OCI-LY7 (cell line): ENCODE data around the gene TSSK3. TPM values are rescaled to one million over a fixed set of nuclear protein-coding genes. Genes with fewer than 3 reads are reported as not detected.

Experiments used
- BruUV-seq: library from RNA; stranded (reverse); fragments of 400-500 nt; replicated peaks from 2 replicates; lab custom pipeline; 2021; lab: Mats Ljungman, UMichigan
- CTCF ChIA-PET: fragments of 300-600 bp; sonication (Branson Sonifier 250); formaldehyde crosslinking; loops from one replicate; lab custom pipeline; 2022; ENCODE audit warnings: antibody characterized with exemption; ENCODE audit not compliant: unreplicated experiment; lab: Charles Lee
- POLR2A ChIA-PET: fragments of 300-600 bp; sonication (Branson Sonifier 250); formaldehyde crosslinking; loops from one replicate; lab custom pipeline; 2022; ENCODE audit warnings: antibody characterized with exemption; lab: Charles Lee
- DNase-seq: peaks from one replicate; pipeline ENCODE4 v3.0.0-alpha.2; 2015; ENCODE audit warnings: low spot score
- H2AFZ ChIP-seq: fragments of 200-600 bp; sonication (generic), shearing (Covaris generic); 2 replicates; pipeline ENCODE4 v1.6.1; 2014; ENCODE audit warnings: mild to moderate bottlenecking, antibody characterized with exemption, low read length, moderate library complexity
- H3K27ac ChIP-seq: fragments of 200-600 bp; sonication (generic); 2 replicates; pipeline ENCODE4 v1.5.1; 2014; ENCODE audit warnings: mixed run types, low read depth, mild to moderate bottlenecking, moderate library complexity, low read length, inconsistent platforms; ENCODE audit not compliant: poor library complexity, severe bottlenecking
- H3K36me3 ChIP-seq: fragments of 200-600 bp; sonication (generic); 2 replicates; pipeline ENCODE4 v1.6.1; 2014; ENCODE audit warnings: mild to moderate bottlenecking, antibody characterized with exemption, low read length, moderate library complexity, mixed read lengths; ENCODE audit not compliant: insufficient read depth
- H3K4me1 ChIP-seq: fragments of 200-600 bp; sonication (generic); 2 replicates; pipeline ENCODE4 v1.5.1; 2014; ENCODE audit warnings: mild to moderate bottlenecking, low read length; ENCODE audit not compliant: insufficient read depth, poor library complexity, severe bottlenecking
- H3K4me2 ChIP-seq: fragments of 200-600 bp; sonication (generic); 2 replicates; pipeline ENCODE4 v1.6.1; 2014; ENCODE audit warnings: mild to moderate bottlenecking, low read length
- H3K4me3 ChIP-seq: fragments of 200-600 bp; sonication (generic); 2 replicates; pipeline ENCODE4 v1.5.1; 2014; ENCODE audit warnings: mild to moderate bottlenecking, low read depth, low read length; ENCODE audit not compliant: poor library complexity, severe bottlenecking
- H3K79me2 ChIP-seq: fragments of 200-600 bp; sonication (generic); 2 replicates; pipeline ENCODE4 v1.6.1; 2016; ENCODE audit warnings: low read depth, mild to moderate bottlenecking, low read length, moderate library complexity, mixed read lengths; ENCODE audit not compliant: insufficient read depth
- H3K9me2 ChIP-seq: fragments of 200-600 bp; sonication (generic); 2 replicates; pipeline ENCODE4 v1.6.1; 2016; ENCODE audit warnings: mild to moderate bottlenecking, low read length, mixed read lengths; ENCODE audit not compliant: insufficient read depth
- H3K9me3 ChIP-seq: fragments of 200-600 bp; sonication (generic); 2 replicates; pipeline ENCODE4 v1.6.1; 2014; ENCODE audit warnings: mild to moderate bottlenecking, mixed run types, low read length, mixed read lengths
- H4K20me1 ChIP-seq: fragments of 200-600 bp; sonication (generic); 2 replicates; pipeline ENCODE4 v1.6.1; 2014; ENCODE audit warnings: mild to moderate bottlenecking, antibody characterized with exemption, low read length, moderate library complexity, mixed read lengths; ENCODE audit not compliant: insufficient read depth
- EZH2phosphoT487 ChIP-seq: fragments of 200-600 bp; sonication (generic); IDR thresholded peaks from 2 replicates; pipeline ENCODE4 v1.6.1; 2018; ENCODE audit warnings: low read depth, borderline replicate concordance, mild to moderate bottlenecking, mixed run types, antibody characterized with exemption, low read length, moderate library complexity, mixed read lengths
- intact Hi-C: fragments of 100-400 bp; cut with micrococcal nuclease; formaldehyde crosslinking; loops from one replicate; pipeline ENCODE4 v1.10.0; 2022; ENCODE audit not compliant: unreplicated experiment
- total RNA-seq, 2 experiments: library from RNA; depleted of rRNA in 1 of 2; stranded (reverse); fragments of >200 nt in 1 of 2; shearing (Covaris generic) in 1 of 2; gene quantifications; 2 replicates each; pipeline ENCODE4 v1.2.3, GENCODE V29; 2014 to 2022
- TF ChIP-seq, protein P1 (sequence below): fragments of 200-600 bp; sonication (generic); conservative IDR thresholded peaks from 2 replicates; pipeline ENCODE4 v1.5.1; 2014; ENCODE audit warnings: mild to moderate bottlenecking, antibody characterized with exemption, low read length, moderate library complexity, mixed read lengths

Gene TSSK3
- total RNA-seq, 2 experiments from 2014 or later = 2.0 to 7.8 TPM

DNA sequence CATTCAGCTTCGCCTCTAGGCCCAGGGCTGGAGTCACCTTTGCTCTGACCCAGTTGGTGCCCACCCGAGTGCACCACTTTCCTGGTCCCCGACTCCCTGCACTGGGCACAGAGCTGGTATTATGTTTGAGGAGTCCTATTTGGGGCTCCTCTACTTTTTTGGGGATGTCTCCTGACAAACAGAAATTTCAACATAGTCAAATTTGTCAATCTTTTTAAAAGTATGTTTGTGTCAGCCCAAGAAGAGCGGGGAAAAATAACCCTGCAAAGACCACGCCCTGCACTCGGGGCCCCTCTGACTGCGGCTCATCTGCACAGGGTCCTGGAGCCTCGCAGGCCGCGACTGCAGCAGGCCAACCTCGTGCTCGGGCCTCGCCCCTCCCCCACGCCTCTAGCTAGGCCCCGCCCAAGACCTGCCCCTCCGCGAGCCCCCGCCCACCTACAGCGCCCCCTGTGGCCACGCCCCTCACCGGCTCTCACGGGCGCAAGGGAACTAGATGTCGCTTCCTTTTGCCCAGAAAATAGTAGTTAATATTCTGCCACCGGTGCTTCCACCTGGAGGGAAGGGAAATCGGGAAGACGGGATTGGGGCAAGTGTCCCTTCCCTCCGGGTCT, 11.4 kb upstream of the TSSK3 start:
- CTCF ChIA-PET = no interaction called here
- peak overlapping the region; percentile 46 for H3K27ac ChIP-seq
- POLR2A ChIA-PET = interaction anchor here (0.6 to 1.7 kb wide), 4 partner anchors 15 to 102 kb away, joined by 3 to 5 read pairs (median 3); partner anchors contain the start of gene MARCKSL1
- no peaks in the 10 kb centered on the region for H3K9me2 ChIP-seq
- intact Hi-C loops = loop anchor here (1.0 kb wide), 1 partner anchor 15 kb away; the partner anchor contains the start of gene MARCKSL1
- no peaks in the 10 kb centered on the region for H4K20me1 ChIP-seq
- peaks cover 38% of the 10 kb centered on the region for H3K4me1 ChIP-seq
- peak overlapping the region; percentile 87 for H3K4me2 ChIP-seq
- H3K79me2 ChIP-seq = no peaks in the 10 kb centered on the region
- peak overlapping the region; percentile 74 for H3K4me3 ChIP-seq
- H2AFZ ChIP-seq = peak overlapping the region; percentile 26
- peaks cover 8% of the 10 kb centered on the region; the same call in 1 of the 2 replicates for H3K9me3 ChIP-seq
- peak; percentile 85 for DNase-seq
- H3K36me3 ChIP-seq = no peaks in the 10 kb centered on the region
- no peak for TF ChIP-seq EZH2phosphoT487
- TF ChIP-seq, protein P1, sequence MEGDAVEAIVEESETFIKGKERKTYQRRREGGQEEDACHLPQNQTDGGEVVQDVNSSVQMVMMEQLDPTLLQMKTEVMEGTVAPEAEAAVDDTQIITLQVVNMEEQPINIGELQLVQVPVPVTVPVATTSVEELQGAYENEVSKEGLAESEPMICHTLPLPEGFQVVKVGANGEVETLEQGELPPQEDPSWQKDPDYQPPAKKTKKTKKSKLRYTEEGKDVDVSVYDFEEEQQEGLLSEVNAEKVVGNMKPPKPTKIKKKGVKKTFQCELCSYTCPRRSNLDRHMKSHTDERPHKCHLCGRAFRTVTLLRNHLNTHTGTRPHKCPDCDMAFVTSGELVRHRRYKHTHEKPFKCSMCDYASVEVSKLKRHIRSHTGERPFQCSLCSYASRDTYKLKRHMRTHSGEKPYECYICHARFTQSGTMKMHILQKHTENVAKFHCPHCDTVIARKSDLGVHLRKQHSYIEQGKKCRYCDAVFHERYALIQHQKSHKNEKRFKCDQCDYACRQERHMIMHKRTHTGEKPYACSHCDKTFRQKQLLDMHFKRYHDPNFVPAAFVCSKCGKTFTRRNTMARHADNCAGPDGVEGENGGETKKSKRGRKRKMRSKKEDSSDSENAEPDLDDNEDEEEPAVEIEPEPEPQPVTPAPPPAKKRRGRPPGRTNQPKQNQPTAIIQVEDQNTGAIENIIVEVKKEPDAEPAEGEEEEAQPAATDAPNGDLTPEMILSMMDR = peak; percentile 73
- no TSS peak for BruUV-seq

DNA sequence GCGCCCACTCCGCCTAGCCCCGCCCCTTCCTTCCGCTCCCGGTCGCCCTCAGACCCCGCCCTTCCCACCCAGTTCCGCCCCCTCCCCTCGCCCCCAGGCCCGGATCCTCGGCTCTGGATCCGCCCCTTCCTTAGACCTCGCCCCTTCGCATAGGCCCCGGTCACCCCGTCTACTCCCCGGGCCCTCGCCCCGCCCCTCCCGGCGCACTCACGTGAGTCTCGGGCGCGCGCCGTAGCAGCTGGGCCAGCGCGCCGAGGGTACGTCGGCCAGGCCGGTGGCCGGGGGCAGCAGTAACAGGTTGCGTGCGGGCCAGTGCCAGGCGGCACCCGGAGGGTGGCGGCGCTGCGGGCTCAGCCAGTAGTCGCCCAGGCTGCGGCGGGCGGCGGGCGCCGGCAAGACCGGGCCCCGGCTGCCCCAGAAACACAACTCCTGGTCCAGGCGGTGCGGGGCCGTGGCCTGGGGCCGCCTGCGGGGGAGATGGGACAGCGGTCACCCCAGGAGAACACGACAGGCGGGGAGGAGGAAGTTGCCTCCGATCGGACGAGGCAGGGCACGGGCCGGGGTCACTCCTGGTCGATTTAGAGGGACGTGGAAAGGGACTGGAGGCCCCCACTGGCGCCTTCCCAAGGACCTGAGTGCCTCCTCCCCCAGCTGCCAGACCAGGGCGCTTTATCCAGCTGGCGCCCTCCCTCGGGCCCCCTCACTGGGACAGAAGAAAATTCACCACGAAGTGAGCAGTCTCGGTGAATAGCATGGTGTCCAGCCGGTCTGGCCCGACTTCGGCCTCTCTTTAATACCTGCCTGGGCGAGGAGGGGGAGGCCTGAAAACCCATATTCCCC, 10.7 kb upstream of the TSSK3 start:
- no TSS peak for BruUV-seq
- TF ChIP-seq, protein P1 = no peak
- no peak for TF ChIP-seq EZH2phosphoT487
- Histone ChIP-seq H3K27ac (peak overlapping the region; percentile 46), H2AFZ (peak overlapping the region; percentile 54; the same call in 1 of the 2 replicates), H3K36me3 (no peaks in the 10 kb centered on the region), H3K4me3 (peak overlapping the region; percentile 74), H3K4me1 (peaks cover 38% of the 10 kb centered on the region), H3K4me2 (peak overlapping the region; percentile 87), H3K9me2 (no peaks in the 10 kb centered on the region), H3K79me2 (no peaks in the 10 kb centered on the region), H3K9me3 (peaks cover 8% of the 10 kb centered on the region; the same call in 1 of the 2 replicates), H4K20me1 (no peaks in the 10 kb centered on the region)
- intact Hi-C loops = loop anchor here (1.0 kb wide), 1 partner anchor 15 kb away; the partner anchor contains the start of gene MARCKSL1
- DNase-seq = peak; percentile 96
- CTCF ChIA-PET = interaction anchor here (0.9 to 1.2 kb wide), 2 partner anchors 14 to 38 kb away, joined by 3 to 4 read pairs; no protein-coding TSS in a partner anchor
- POLR2A ChIA-PET = interaction anchor here (0.8 to 1.7 kb wide), 4 partner anchors 15 to 55 kb away, joined by 3 to 5 read pairs (median 4); partner anchors contain the start of gene MARCKSL1
